ENCODE results near the gene ASPA.
"Not testable (repeated sequence)": the region's sequence is repeated elsewhere in the genome, so short reads cannot be mapped to it uniquely, and the experiment has no call there.

The ASPA gene

DNA sequence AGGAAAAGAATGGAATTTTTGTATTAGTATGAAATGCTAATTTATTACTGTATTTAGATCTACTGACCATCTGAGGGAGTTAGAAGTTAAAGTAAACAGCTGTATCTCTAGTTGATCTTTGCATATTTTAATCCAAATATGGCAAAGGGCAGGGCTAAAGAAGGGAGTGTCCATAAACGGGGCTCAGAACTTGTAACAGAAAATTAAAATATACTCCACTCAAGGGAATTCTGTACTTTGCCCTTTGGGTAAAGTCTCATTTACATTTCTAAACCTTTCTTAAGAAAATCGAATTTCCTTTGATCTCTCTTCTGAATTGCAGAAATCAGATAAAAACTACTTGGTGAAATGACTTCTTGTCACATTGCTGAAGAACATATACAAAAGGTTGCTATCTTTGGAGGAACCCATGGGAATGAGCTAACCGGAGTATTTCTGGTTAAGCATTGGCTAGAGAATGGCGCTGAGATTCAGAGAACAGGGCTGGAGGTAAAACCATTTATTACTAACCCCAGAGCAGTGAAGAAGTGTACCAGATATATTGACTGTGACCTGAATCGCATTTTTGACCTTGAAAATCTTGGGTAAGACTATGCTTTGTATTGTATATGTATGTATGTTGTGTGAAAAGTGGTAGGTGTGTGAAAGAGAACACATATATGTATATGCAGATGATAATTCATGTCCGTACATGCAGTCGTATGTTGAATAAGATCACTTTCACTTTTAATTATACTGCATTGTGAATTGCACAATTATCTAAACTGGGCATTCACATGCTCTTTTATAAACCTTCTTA, at the start of gene ASPA:
Gene ASPA (plus strand): TSS at position 186 of the 799 bp plus-strand sequence. CDS start 163 bp downstream, at position 349.
- ATAC-seq: no peak

GRCh38 chr17:3433215-3433614, 42.6 kb upstream of the ASPA start:
- ATAC-seq: not testable (repeated sequence)

DNA sequence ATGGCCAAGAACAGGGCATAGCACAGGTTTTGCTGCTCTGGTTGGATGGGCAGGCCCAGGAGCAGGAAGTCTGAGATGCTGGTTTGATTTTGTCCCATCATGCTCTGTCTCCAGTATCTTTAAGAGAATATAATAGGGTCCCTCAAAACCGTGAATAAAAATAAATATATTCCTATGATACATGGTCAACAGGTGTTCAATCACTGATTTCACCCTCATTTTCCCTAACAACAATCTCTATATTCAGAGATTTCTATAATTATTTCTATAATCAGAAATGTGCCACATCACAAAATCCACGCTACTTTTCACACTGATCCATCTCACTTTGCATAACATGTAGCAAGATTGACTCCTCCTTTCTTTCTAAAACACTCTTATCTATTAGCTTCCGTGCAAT, 42.1 kb upstream of the ASPA start, which contains the start of gene OR1E2:
Gene OR1E2 (minus strand): TSS at position 101 of the 400 bp plus-strand sequence. CDS start 0 bp downstream, at position 101.
- ATAC-seq: no peak

- no peak for ATAC-seq
These were observed 37.4 kb upstream of the ASPA start for GRCh38 chr17:3438368-3438767.

DNA sequence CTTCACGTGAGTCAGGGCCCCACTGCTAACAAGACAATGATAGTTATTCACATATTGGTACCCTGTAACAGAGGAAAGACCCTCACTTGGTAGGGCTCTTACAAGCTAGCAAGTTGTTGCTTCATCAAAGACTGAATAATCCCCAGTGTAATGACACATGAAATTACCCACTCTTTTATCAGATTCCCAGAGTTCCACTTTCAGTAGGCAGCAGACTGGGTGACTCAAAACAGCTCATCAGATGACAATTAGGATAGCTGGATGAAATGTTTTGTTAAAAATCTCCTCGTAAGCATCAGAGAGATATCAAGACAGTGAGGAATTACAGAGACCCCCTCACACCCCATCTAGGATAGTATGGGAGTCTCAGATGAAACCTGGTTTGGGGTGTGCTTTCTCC, 35.3 kb upstream of the ASPA start:
- no peak for ATAC-seq

GRCh38 chr17:3447625-3448024, 28.2 kb upstream of the ASPA start:
- ATAC-seq: no peak

DNA sequence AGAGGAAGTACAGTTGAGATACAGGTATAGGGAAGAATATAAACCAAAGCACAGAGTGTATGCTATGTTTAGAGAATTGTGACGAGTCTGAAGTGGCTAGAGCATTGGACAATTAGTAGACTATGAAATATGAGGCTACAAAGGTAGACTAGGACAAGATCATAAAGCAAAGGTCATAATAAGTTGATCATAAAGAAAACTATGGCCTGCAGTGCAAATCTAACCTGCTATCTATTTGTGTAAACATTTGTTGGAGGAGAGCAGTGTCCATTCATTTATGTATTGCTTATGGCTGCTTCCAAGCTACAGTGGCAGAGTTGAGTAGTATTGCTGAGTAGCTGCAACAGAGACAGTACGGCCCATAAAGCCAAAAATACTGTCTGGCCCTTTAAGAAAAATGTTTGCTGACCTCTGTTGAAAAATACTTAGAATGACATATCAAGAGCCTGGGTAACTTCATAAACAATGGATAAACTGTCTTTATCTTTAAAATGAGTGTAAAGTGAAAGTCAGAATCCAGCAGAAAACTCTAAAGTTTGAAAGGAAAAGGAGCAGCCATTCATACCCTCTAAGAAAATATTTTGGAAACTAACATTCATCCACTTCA, 27.6 kb upstream of the ASPA start:
- ATAC-seq: no peak

DNA sequence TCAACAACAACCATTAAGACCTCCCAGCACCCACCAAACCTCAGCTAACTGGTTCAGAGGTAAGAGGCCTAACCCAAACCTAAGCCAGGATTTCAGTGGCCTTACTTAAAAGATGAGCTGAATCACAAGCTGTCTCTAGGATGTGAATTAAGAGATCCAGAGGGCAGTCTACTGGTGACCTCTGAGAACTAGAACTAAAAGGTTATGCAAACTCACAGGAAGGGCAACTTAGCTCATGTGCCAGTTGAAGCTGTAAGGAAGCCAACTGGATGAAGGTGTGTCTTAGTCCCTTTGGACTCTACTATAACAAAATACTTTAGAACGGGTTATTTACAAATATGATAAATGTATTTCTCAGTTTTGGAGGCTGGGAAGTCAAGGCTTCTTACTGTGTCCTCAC, 9.4 kb upstream of the ASPA start:
- not testable (repeated sequence) for ATAC-seq

DNA sequence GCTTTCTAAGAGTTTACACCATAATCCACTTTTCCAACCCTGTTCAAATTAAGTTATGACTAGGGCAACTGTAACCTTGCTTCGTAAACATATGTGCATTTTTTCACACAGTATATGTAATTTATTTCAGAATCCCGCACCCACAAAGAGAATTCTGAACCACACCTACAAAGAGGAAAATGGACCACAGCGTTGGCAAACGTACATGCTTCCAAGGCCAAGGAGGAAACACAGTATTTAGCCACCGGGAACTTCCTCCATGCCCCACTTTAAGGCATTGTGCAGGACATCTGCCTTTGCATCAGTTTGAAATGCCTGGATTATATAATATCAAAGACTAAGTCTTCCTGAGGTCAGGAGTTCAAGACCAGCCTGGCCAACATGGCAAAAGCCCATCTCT, 6.3 kb upstream of the ASPA start:
- no peak for ATAC-seq

- no peak for ATAC-seq
These were observed 4.2 kb upstream of the ASPA start, which contains the start of gene SPATA22 for GRCh38 chr17:3471599-3471998. SPATA22 (minus strand) TSS chr17:3471819; CDS start chr17:3469325, 2,494 bp downstream.

- ATAC-seq: no peak
These were observed 3.7 kb upstream of the ASPA start for GRCh38 chr17:3472137-3472536.

DNA sequence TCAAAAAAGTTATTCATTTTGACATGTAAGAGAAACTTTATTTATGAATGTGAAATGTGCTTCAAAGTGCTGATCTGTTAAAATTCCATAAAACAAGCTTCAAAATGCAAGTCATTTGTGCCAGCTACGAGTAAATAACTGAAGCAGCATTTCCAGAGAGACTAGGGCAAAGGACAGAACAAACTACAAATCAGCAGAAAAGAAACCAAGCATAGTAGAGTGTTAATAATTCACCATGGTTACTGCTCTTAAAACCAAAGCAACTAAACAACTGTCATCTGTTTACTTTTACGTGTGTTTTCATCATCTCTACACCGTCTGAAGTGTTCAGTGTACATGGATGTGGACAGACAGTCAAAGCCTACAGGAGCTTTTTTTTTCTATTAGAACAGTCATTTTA, 1.6 kb upstream of the ASPA start:
- ATAC-seq: no peak

DNA sequence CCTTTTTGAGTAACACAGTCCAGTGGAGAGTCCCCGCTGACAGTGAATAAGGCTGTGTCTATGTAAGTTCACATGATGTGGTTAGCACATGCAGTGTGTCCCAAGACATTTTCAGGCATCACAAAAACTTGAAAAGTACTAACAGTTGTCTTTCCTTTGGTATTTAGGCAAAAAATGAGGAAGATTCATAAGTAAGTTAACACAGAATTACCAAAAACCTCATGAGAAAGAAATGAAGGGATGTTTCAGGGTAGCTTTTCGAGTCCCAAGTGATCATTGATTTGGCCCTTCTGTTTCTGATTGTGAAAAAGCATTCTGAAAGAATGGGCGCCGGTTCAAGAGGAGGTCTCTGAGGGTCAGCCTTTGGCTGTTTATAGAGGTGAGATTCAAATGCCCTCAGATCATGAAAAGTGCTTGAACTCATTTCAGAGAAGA, 529 bp upstream of the ASPA start:
- no peak for ATAC-seq

DNA sequence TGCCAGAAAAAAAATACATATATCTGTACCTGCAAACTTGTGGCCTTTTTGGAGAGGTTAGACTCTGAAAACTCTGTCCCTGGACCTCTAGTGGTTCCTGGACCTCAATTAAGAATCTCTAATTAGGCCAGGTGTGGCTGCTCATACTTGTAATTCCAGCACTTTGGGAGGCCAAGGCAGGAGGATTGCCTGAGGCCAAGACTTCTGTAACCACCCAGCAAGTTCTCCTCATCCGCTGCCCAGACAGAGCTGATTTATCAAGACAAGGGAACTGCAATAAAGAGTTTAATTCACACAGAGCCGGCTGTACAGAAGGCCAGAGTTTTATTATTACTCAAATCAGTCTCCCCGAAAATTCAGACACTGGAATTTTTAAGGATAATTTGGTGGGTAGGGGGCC, 4.2 kb downstream of the ASPA start:
- ATAC-seq: no peak

DNA sequence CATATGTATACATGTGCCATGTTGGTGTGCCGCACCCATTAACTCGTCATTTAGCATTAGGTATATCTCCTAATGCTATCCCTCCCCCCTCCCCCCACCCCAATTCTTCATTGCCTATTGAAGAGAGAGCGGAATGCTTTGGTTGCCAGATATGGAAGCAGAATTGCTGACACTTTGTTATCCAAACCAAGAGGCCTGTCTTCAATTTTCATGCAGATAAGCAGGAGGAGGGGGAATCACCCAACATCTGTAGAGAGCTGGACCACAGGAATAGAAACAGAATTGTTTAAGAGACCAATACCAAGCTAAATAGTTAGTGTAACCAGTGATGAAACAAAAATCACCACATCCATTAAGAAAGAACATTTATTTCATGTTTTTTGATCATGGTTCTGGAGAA, 7.1 kb downstream of the ASPA start:
- ATAC-seq: no peak

- no peak for ATAC-seq
These were observed 9.8 kb downstream of the ASPA start for GRCh38 chr17:3485481-3486068.

DNA sequence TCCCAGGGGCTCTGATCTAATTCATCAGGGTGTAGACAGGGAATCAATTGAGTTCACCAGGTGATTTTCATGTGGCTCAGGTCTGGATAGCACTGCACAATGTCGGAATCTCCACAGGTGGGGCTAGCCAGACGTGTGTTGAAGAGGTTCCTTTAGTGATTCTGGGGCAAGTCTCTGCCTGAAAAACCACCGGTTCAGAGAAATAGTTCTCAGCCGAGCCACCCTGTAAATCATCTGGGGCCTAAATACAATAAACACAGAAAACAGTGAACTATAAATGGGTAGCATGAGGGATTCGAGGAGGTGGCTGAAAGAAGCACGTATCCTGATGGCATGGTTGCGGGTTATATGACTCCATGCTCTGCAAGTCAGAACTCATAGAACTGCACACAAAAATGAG, 21.3 kb downstream of the ASPA start:
- ATAC-seq: no peak

DNA sequence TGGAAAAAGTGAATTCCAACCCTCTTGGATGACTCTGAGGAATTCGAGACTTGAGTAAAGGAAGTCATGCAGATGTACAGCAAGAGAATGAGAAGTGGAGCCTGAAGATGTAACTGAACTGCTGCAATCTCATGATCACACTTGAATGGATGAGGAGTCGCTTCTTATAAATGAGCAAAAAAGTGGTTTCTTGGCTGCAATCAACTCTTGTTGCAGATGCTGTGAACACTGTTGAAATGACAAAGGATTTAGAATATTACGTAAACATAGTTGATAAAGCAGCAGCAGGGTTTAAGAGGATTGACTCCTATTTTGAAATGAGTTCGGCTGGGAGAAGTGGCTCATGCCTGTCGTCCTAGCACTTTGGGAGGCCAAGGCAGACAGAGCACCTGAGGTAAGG, 25.5 kb downstream of the ASPA start:
- no peak for ATAC-seq

DNA sequence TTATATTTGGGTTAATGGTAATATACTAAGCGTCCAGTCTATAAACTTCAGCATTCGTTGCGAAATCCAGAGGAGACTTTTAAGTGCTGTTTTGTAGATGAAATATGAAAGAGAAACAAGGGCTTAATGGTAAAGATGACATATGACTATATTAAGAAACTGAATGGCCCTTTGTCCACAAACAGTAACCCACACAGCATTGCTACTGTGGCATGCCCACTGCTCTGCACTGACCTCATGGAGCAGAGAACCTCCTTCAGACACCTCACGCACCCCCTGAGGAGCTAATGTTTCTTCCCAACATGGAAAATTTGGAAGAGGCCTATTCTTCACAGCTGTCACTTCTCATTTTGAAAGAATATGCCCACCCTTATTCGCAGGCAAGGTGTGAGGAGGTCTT, 26.7 kb downstream of the ASPA start:
- no peak for ATAC-seq

GRCh38 chr17:3503285-3503684, 27.5 kb downstream of the ASPA start:
- no peak for ATAC-seq

DNA sequence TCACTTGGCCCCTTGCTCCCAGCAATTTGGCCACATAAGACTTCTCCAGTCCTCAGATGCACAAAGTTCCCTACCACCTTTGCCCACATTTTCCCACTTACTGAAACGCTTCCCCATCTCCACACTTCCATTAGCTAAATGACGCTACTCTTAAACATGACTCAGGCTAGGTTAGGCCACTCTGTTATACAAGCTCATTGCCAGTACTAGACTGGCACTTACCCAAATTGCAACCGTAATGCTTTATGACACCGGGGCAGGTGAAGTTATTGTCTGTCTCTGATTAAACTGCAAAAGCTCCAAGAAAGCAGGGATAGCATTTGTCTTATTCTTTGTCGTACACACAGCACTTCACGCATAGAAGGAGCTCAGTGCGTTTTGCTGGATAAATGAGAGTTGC, 29.2 kb downstream of the ASPA start:
- no peak for ATAC-seq

DNA sequence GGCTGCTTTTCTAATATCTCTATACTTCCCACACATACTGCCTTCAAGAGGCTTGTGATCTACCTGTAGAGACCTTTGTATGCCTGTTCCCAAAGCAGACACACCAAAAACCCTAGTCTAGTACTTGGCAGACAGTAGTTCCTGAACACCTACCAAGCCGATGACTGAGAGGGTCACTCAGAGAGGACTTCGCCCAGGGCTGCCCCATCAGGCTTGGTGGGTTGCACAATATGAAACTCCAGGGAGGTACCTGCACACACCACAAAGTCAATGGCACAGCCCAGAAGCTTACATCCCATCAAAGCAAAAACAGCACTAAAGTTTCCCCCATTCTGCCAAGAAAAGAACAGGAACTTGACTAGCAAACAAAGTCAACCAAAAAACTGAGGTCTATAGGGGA, 30.3 kb downstream of the ASPA start:
- ATAC-seq: no peak

DNA sequence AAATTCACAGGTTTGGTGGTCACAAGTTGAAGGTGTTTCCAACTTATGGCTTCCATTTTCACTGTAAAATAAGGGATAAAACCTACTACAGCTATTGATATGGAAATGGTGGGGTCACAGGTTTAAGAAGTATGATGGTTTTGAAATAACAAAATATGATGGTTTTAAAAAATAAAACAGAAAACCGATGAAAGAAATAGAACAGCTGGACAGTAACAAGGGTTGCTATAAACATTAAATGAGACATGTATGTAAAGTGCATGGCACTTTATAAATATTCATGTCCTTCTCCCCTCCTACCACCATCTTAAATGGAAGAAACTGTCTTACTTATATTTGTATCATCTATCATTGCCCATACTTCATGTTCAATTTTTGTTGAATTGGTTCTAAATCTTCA, 31.3 kb downstream of the ASPA start:
- no peak for ATAC-seq

- ATAC-seq: no peak
These were observed 32.1 kb downstream of the ASPA start for GRCh38 chr17:3507869-3508268.

Data from activated CD4-positive, CD25-positive, alpha-beta regulatory T cell treated with anti-CD3 and anti-CD28 coated beads, Interleukin-2, amount 50 U/mL, for 24 hours (primary cell).